Keratinocyte (primary cell): ENCODE measurements around the gene ADAMTS2.
A peak's percentile ranks its signal among the peaks of the same experiment; 100 is the strongest.

Experiments used
- EZH2 ChIP-seq: IDR thresholded peaks from one replicate; pipeline ENCODE4 v1.6.1; 2012; ENCODE audit warnings: inconsistent platforms, mild to moderate bottlenecking, low read length, moderate library complexity
- TF ChIP-seq, protein P1 (sequence below), 3 experiments: IDR thresholded peaks in 1 of 3; conservative IDR thresholded peaks in 1 of 3; optimal IDR thresholded peaks in 1 of 3; 2 replicates in 2 of 3; 3 replicates in 1 of 3; pipeline versions ENCODE3 to v1.5.1; 2011; ENCODE audit warnings: low read length in 3 of 3, mild to moderate bottlenecking in 3 of 3, moderate library complexity in 2 of 3, control low read depth in 1 of 3, inconsistent platforms in 1 of 3; ENCODE audit not compliant: insufficient read depth in 2 of 3; ENCODE audit errors: extremely low read depth in 1 of 3

GRCh38 chr5:179345433-179346321 is at the start of gene ADAMTS2:
- TF ChIP-seq, protein P1, sequence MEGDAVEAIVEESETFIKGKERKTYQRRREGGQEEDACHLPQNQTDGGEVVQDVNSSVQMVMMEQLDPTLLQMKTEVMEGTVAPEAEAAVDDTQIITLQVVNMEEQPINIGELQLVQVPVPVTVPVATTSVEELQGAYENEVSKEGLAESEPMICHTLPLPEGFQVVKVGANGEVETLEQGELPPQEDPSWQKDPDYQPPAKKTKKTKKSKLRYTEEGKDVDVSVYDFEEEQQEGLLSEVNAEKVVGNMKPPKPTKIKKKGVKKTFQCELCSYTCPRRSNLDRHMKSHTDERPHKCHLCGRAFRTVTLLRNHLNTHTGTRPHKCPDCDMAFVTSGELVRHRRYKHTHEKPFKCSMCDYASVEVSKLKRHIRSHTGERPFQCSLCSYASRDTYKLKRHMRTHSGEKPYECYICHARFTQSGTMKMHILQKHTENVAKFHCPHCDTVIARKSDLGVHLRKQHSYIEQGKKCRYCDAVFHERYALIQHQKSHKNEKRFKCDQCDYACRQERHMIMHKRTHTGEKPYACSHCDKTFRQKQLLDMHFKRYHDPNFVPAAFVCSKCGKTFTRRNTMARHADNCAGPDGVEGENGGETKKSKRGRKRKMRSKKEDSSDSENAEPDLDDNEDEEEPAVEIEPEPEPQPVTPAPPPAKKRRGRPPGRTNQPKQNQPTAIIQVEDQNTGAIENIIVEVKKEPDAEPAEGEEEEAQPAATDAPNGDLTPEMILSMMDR (optimal IDR thresholded peaks at IDR 0.05 in 1 of 3, IDR thresholded peaks at IDR 0.05 in 1 of 3, conservative IDR thresholded peaks at IDR 0.05 in 1 of 3; ENCODE audit: extremely low read depth in 1 of 3, insufficient read depth in 2 of 3, low read length in 3 of 3): no peak
- TF ChIP-seq EZH2: peak; percentile 78
